HCT116 (cell line): ENCODE measurements around the gene GRAMD4. TPM values are rescaled to one million over a fixed set of nuclear protein-coding genes. Genes with fewer than 3 reads are reported as not detected.

Experiments used
- ATAC-seq: fragments of 200-7000 bp; cut with Tn5 transposase; 2 replicates; pipeline ENCODE4 v1.9.1; 2020; ENCODE audit warnings: mild to moderate bottlenecking, moderate library complexity
- BruUV-seq: library from RNA; stranded (reverse); fragments of 400-500 nt; replicated peaks from 2 replicates; lab custom pipeline; 2021; lab: Mats Ljungman, UMichigan
- CTCF ChIA-PET: fragments of 300-600 bp; sonication (Branson Sonifier 250); formaldehyde crosslinking; loops from one replicate; lab custom pipeline; 2021; ENCODE audit warnings: antibody characterized with exemption; lab: Charles Lee
- POLR2A ChIA-PET: fragments of 300-600, 350-600 bp; sonication (Branson Sonifier 250); formaldehyde crosslinking; loops from one replicate; lab custom pipeline; 2021; ENCODE audit warnings: antibody characterized with exemption; lab: Charles Lee
- RAD21 ChIA-PET, 2 experiments: fragments of 300-600 bp; sonication (Branson Sonifier 250); formaldehyde crosslinking; loops; one replicate each; lab custom pipeline; 2023; ENCODE audit warnings: low total read pairs in 2 of 2; ENCODE audit not compliant: uncharacterized antibody in 2 of 2, unreplicated experiment in 2 of 2, low non-redundant PET in 1 of 2; lab: Charles Lee
- DNase-seq: peaks from one replicate; pipeline ENCODE4 v3.0.0-alpha.2; 2010; ENCODE audit warnings: low read depth, low spot score
- H2AFZ ChIP-seq: fragments of 200-600 bp; shearing (Covaris generic), sonication (generic); 2 replicates; pipeline ENCODE4 v1.6.1; 2017; ENCODE audit warnings: low read depth, mixed run types, mixed read lengths, antibody characterized with exemption, low read length; ENCODE audit not compliant: poor library complexity, severe bottlenecking
- H3K27ac ChIP-seq: 2 replicates; pipeline ENCODE4 v1.5.1; 2012; ENCODE audit warnings: low read depth, low read length
- H3K27me3 ChIP-seq: fragments of 200-600 bp; sonication (generic); 2 replicates; pipeline ENCODE4 v1.6.1; 2016; ENCODE audit warnings: mixed run types, low read length, mixed read lengths; ENCODE audit not compliant: insufficient read depth
- H3K36me3 ChIP-seq, 2 experiments: fragments of 200-500 bp in 1 of 2; fragments of 200-600 bp in 1 of 2; sonication (Bioruptor generic) in 1 of 2; sonication (generic) in 1 of 2; 2 replicates each; pipeline versions ENCODE4 v1.5.1 to v1.6.1; 2014 to 2016; ENCODE audit warnings: low read length in 2 of 2, inconsistent platforms in 1 of 2, mixed read lengths in 1 of 2, mixed run types in 1 of 2; ENCODE audit not compliant: insufficient read depth in 2 of 2, control insufficient read depth in 1 of 2
- H3K4me1 ChIP-seq, 2 experiments: fragments of 200-600 bp in 1 of 2; sonication (generic) in 1 of 2; 2 replicates each; pipeline versions ENCODE4 v1.5.1 to v1.6.1; 2012 to 2017; ENCODE audit warnings: low read length in 2 of 2, inconsistent platforms in 1 of 2, mild to moderate bottlenecking in 1 of 2, mixed read lengths in 1 of 2, mixed run types in 1 of 2, moderate library complexity in 1 of 2; ENCODE audit not compliant: insufficient read depth in 2 of 2, control insufficient read depth in 1 of 2
- H3K4me2 ChIP-seq: fragments of 200-600 bp; sonication (generic); 2 replicates; pipeline ENCODE4 v1.6.1; 2017; ENCODE audit warnings: mixed run types, low read length, mixed read lengths
- H3K4me3 ChIP-seq, 2 experiments: fragments of 200-600 bp in 1 of 2; sonication (generic) in 1 of 2; replicated peaks in 1 of 2; 2 replicates each; pipeline ENCODE4 v1.5.1; 2011 to 2016; ENCODE audit warnings: low read length in 2 of 2, control low read depth in 1 of 2, low read depth in 1 of 2, mild to moderate bottlenecking in 1 of 2, mixed read lengths in 1 of 2, mixed run types in 1 of 2
- H3K79me2 ChIP-seq: fragments of 200-600 bp; sonication (generic); 2 replicates; pipeline ENCODE4 v1.6.1; 2017; ENCODE audit warnings: mild to moderate bottlenecking, mixed run types, low read length, moderate library complexity, mixed read lengths; ENCODE audit not compliant: insufficient read depth
- H3K9ac ChIP-seq: fragments of 200-600 bp; sonication (generic); 2 replicates; pipeline ENCODE4 v1.6.1; 2016; ENCODE audit warnings: low read length, mixed read lengths
- H3K9me2 ChIP-seq: fragments of 200-600 bp; sonication (generic), shearing (Covaris generic); 2 replicates; pipeline ENCODE4 v1.6.1; 2017; ENCODE audit warnings: mixed run types, mild to moderate bottlenecking, moderate library complexity; ENCODE audit not compliant: insufficient read depth
- H3K9me3 ChIP-seq, 2 experiments: fragments of 200-500 bp in 1 of 2; fragments of 200-600 bp in 1 of 2; sonication (Bioruptor generic) in 1 of 2; sonication (generic) in 1 of 2; 2 replicates each; pipeline ENCODE4 v1.6.1; 2014 to 2017; ENCODE audit warnings: low read length in 2 of 2, mixed read lengths in 2 of 2, inconsistent platforms in 1 of 2, low read depth in 1 of 2, mild to moderate bottlenecking in 1 of 2, mixed run types in 1 of 2, moderate library complexity in 1 of 2; ENCODE audit not compliant: control insufficient read depth in 1 of 2, insufficient read depth in 1 of 2
- H4K20me1 ChIP-seq: fragments of 200-600 bp; sonication (generic), shearing (Covaris generic); 2 replicates; pipeline ENCODE4 v1.6.1; 2017; ENCODE audit warnings: mixed run types, mild to moderate bottlenecking, moderate library complexity; ENCODE audit not compliant: insufficient read depth
- CBX3 ChIP-seq: IDR thresholded peaks from 2 replicates; pipeline ENCODE4 v1.6.1; 2012; ENCODE audit warnings: low read depth
- CEBPB ChIP-seq: IDR thresholded peaks from 2 replicates; pipeline ENCODE4 v1.6.1; 2012; ENCODE audit warnings: low read depth
- EGR1 ChIP-seq: IDR thresholded peaks from 2 replicates; pipeline ENCODE4 v1.6.1; 2012; ENCODE audit warnings: low read depth
- ELF1 ChIP-seq: IDR thresholded peaks from 2 replicates; pipeline ENCODE4 v1.6.1; 2012; ENCODE audit warnings: low read depth, borderline replicate concordance
- EZH2 ChIP-seq: fragments of 200-600 bp; sonication (generic); IDR thresholded peaks from 2 replicates; pipeline ENCODE4 v1.6.1; 2017; ENCODE audit warnings: antibody characterized with exemption, mixed run types
- FOSL1 ChIP-seq: IDR thresholded peaks from 2 replicates; pipeline ENCODE4 v1.6.1; 2012; ENCODE audit warnings: low read depth
- JUND ChIP-seq: IDR thresholded peaks from 2 replicates; pipeline ENCODE4 v1.6.1; 2012
- MAX ChIP-seq: IDR thresholded peaks from 2 replicates; pipeline ENCODE4 v1.6.1; 2012
- POLR2AphosphoS5 ChIP-seq: IDR thresholded peaks from 2 replicates; pipeline ENCODE4 v1.6.1; 2011; ENCODE audit warnings: mild to moderate bottlenecking, low read depth, low read length, moderate library complexity
- RAD21 ChIP-seq: IDR thresholded peaks from 2 replicates; pipeline ENCODE4 v1.6.1; 2012; ENCODE audit warnings: low read depth, mild to moderate bottlenecking
- SP1 ChIP-seq: IDR thresholded peaks from 2 replicates; pipeline ENCODE4 v1.6.1; 2012; ENCODE audit warnings: low read depth
- YY1 ChIP-seq: IDR thresholded peaks from 2 replicates; pipeline ENCODE4 v1.6.1; 2011; ENCODE audit warnings: low read length, low read depth, moderate library complexity, mild to moderate bottlenecking; ENCODE audit not compliant: insufficient replicate concordance; ENCODE audit errors: extremely low read depth
- ZFX ChIP-seq: fragments of 450-650 bp; IDR thresholded peaks from 2 replicates; pipeline ENCODE4 v1.6.1; 2017
- ZNF274 ChIP-seq: fragments of 200-500 bp; sonication (Bioruptor generic); IDR thresholded peaks from 2 replicates; pipeline ENCODE4 v1.6.1; 2014; ENCODE audit warnings: mild to moderate bottlenecking, low read depth, low read length, inconsistent platforms
- intact Hi-C: fragments of 100-400 bp; cut with micrococcal nuclease; formaldehyde crosslinking; loops from 2 replicates; pipeline ENCODE4 v1.10.0; 2022
- total RNA-seq: library from RNA; stranded (reverse); gene quantifications from one replicate; pipeline ENCODE4 v1.2.1, GENCODE V29; 2021; ENCODE audit not compliant: unreplicated experiment
- TF ChIP-seq, protein P1 (sequence below), 3 experiments: fragments of 200-600 bp in 1 of 3; sonication (generic) in 1 of 3; IDR thresholded peaks in 2 of 3; conservative IDR thresholded peaks in 1 of 3; 2 replicates each; pipeline ENCODE4 v1.5.1; 2012 to 2017; ENCODE audit warnings: low read depth in 2 of 3, low read length in 2 of 3, antibody characterized with exemption in 1 of 3, borderline replicate concordance in 1 of 3, control low read depth in 1 of 3, mild to moderate bottlenecking in 1 of 3, mixed read lengths in 1 of 3, mixed run types in 1 of 3, moderate library complexity in 1 of 3; ENCODE audit not compliant: insufficient read depth in 1 of 3
- TF ChIP-seq, protein P2 (sequence below): IDR thresholded peaks from 2 replicates; pipeline ENCODE4 v1.6.1; 2011; ENCODE audit warnings: mild to moderate bottlenecking, low read length, moderate library complexity; ENCODE audit not compliant: insufficient replicate concordance; ENCODE audit errors: extremely low read depth
- TF ChIP-seq, protein P3 (sequence below): IDR thresholded peaks from 2 replicates; pipeline ENCODE4 v1.6.1; 2012; ENCODE audit warnings: low read depth

GRAMD4 gene
- total RNA-seq, 1 experiment from 2014 or later: 25.8 TPM

- POLR2A ChIA-PET: no interaction called here
- no peak for ATAC-seq
- CTCF ChIA-PET: no interaction called here
Observed at GRCh38 chr22:46605117-46605516, 15.1 kb upstream of the GRAMD4 start.

More at GRCh38 chr22:46605117-46605516, 15.1 kb upstream of the GRAMD4 start:
- Histone ChIP-seq H3K79me2 (no peaks in the 10 kb centered on the region), H2AFZ (no peak overlapping the region), H3K9me2 (no peaks in the 10 kb centered on the region), H3K27ac (no peak overlapping the region), H3K27me3 (no peaks in the 10 kb centered on the region), H3K4me2 (no peak overlapping the region), H4K20me1 (no peaks in the 10 kb centered on the region), H3K9me3 (no peaks in the 10 kb centered on the region), H3K4me1 (no peaks in the 10 kb centered on the region), H3K4me3 (no peak overlapping the region)
- no TSS peak for BruUV-seq
- RAD21 ChIA-PET: no interaction called here
- no peak for DNase-seq
- intact Hi-C loops: no loop called here
- TF ChIP-seq JUND (no peak), ZFX (no peak), SP1 (no peak), EZH2 (no peak), ELF1 (no peak), MAX (no peak), RAD21 (no peak), CBX3 (no peak), CEBPB (no peak), ZNF274 (no peak), EGR1 (no peak), FOSL1 (no peak), YY1 (no peak), POLR2AphosphoS5 (no peak)
- TF ChIP-seq, protein P1, sequence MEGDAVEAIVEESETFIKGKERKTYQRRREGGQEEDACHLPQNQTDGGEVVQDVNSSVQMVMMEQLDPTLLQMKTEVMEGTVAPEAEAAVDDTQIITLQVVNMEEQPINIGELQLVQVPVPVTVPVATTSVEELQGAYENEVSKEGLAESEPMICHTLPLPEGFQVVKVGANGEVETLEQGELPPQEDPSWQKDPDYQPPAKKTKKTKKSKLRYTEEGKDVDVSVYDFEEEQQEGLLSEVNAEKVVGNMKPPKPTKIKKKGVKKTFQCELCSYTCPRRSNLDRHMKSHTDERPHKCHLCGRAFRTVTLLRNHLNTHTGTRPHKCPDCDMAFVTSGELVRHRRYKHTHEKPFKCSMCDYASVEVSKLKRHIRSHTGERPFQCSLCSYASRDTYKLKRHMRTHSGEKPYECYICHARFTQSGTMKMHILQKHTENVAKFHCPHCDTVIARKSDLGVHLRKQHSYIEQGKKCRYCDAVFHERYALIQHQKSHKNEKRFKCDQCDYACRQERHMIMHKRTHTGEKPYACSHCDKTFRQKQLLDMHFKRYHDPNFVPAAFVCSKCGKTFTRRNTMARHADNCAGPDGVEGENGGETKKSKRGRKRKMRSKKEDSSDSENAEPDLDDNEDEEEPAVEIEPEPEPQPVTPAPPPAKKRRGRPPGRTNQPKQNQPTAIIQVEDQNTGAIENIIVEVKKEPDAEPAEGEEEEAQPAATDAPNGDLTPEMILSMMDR (IDR thresholded peaks at IDR 0.05 in 2 of 3, conservative IDR thresholded peaks at IDR 0.05 in 1 of 3; ENCODE audit: borderline replicate concordance in 1 of 3, insufficient read depth in 1 of 3, low read depth in 2 of 3, low read length in 2 of 3): no peak
- TF ChIP-seq, protein P2, sequence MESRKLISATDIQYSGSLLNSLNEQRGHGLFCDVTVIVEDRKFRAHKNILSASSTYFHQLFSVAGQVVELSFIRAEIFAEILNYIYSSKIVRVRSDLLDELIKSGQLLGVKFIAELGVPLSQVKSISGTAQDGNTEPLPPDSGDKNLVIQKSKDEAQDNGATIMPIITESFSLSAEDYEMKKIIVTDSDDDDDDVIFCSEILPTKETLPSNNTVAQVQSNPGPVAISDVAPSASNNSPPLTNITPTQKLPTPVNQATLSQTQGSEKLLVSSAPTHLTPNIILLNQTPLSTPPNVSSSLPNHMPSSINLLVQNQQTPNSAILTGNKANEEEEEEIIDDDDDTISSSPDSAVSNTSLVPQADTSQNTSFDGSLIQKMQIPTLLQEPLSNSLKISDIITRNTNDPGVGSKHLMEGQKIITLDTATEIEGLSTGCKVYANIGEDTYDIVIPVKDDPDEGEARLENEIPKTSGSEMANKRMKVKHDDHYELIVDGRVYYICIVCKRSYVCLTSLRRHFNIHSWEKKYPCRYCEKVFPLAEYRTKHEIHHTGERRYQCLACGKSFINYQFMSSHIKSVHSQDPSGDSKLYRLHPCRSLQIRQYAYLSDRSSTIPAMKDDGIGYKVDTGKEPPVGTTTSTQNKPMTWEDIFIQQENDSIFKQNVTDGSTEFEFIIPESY: no peak
- TF ChIP-seq, protein P3, sequence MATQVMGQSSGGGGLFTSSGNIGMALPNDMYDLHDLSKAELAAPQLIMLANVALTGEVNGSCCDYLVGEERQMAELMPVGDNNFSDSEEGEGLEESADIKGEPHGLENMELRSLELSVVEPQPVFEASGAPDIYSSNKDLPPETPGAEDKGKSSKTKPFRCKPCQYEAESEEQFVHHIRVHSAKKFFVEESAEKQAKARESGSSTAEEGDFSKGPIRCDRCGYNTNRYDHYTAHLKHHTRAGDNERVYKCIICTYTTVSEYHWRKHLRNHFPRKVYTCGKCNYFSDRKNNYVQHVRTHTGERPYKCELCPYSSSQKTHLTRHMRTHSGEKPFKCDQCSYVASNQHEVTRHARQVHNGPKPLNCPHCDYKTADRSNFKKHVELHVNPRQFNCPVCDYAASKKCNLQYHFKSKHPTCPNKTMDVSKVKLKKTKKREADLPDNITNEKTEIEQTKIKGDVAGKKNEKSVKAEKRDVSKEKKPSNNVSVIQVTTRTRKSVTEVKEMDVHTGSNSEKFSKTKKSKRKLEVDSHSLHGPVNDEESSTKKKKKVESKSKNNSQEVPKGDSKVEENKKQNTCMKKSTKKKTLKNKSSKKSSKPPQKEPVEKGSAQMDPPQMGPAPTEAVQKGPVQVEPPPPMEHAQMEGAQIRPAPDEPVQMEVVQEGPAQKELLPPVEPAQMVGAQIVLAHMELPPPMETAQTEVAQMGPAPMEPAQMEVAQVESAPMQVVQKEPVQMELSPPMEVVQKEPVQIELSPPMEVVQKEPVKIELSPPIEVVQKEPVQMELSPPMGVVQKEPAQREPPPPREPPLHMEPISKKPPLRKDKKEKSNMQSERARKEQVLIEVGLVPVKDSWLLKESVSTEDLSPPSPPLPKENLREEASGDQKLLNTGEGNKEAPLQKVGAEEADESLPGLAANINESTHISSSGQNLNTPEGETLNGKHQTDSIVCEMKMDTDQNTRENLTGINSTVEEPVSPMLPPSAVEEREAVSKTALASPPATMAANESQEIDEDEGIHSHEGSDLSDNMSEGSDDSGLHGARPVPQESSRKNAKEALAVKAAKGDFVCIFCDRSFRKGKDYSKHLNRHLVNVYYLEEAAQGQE: no peak
- TF ChIP-seq, all 23 proteins: peak for 0
- no peak overlapping the region for H3K9ac ChIP-seq
- no peaks in the 10 kb centered on the region for H3K36me3 ChIP-seq
